Measurements from ENCODE around the gene TMPRSS11F. TPM values are rescaled to one million over a fixed set of nuclear protein-coding genes. Genes with fewer than 3 reads are reported as not detected.

Gene TMPRSS11F
- total RNA-seq, 1 experiment from 2014 or later: not detected

DNA sequence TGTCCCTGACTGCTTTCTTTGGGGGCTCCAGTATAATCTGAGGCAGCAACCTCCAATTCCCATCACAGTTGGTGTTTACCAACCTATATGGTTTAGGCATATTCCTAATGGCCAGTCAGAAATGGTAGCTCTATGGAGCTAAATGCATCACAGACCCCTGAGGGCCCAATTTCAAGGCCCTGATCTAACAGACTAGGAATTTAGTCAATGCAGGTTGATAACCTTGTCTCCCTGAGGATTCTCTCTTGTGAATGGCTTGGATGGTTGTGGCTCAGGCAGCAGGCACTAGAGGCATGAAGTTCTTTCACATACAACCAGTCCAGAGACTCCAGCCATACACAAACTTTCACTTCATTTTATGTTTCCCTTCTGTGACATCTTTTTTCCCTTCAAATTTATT is 59.4 kb downstream of the TMPRSS11F start:
- DNase-seq (ENCODE audit: low read depth, low spot score) (no peak), ATAC-seq (no peak)
- no peaks in the 10 kb centered on the region for H3K9me3 ChIP-seq (ENCODE audit: control insufficient read depth in 1 of 2, insufficient read depth in 1 of 2, low read depth in 1 of 2, low read length in 2 of 2)
- no peak overlapping the region for H3K27ac ChIP-seq (ENCODE audit: low read depth, low read length)
- no peaks in the 10 kb centered on the region for H3K36me3 ChIP-seq (ENCODE audit: control insufficient read depth in 1 of 2, insufficient read depth in 2 of 2, low read length in 2 of 2)
- H3K4me2 ChIP-seq (ENCODE audit: low read length): no peak overlapping the region
- no peak overlapping the region for H2AFZ ChIP-seq (ENCODE audit: low read depth, low read length, poor library complexity, severe bottlenecking)
- intact Hi-C loops (cut with micrococcal nuclease): no loop called here
- no peaks in the 10 kb centered on the region for H3K27me3 ChIP-seq (ENCODE audit: insufficient read depth, low read length)
- ChIA-PET CTCF (no interaction called here), POLR2A (no interaction called here), RAD21 (ENCODE audit: low non-redundant PET in 1 of 2, low total read pairs in 2 of 2, uncharacterized antibody in 2 of 2, unreplicated experiment in 2 of 2) (no interaction called here)
- no peaks in the 10 kb centered on the region for H3K9me2 ChIP-seq (ENCODE audit: insufficient read depth)
- no peak overlapping the region for H3K9ac ChIP-seq (ENCODE audit: low read length)
- no peak for TF ChIP-seq ELF1 (IDR thresholded peaks at IDR 0.05; ENCODE audit: borderline replicate concordance, low read depth)
- no peak for TF ChIP-seq TCF7L2 (IDR thresholded peaks at IDR 0.05; ENCODE audit: borderline replicate concordance, extremely low read depth, insufficient read depth, insufficient read length)
- H3K4me3 ChIP-seq (replicated peaks in 1 of 2; ENCODE audit: low read depth in 1 of 2, low read length in 2 of 2): no peak overlapping the region
- no peaks in the 10 kb centered on the region for H4K20me1 ChIP-seq (ENCODE audit: insufficient read depth)
- H3K79me2 ChIP-seq (ENCODE audit: insufficient read depth, low read length): no peaks in the 10 kb centered on the region
- BruUV-seq (replicated peaks): no TSS peak
- H3K4me1 ChIP-seq (ENCODE audit: control insufficient read depth in 1 of 2, insufficient read depth in 2 of 2, low read length in 2 of 2): no peaks in the 10 kb centered on the region

- Histone ChIP-seq H3K9me2 (ENCODE audit: insufficient read depth) (no peaks in the 10 kb centered on the region), H3K27me3 (ENCODE audit: insufficient read depth, low read length) (no peaks in the 10 kb centered on the region), H4K20me1 (ENCODE audit: insufficient read depth) (no peaks in the 10 kb centered on the region), H3K4me2 (ENCODE audit: low read length) (no peak overlapping the region), H3K9me3 (ENCODE audit: control insufficient read depth in 1 of 2, insufficient read depth in 1 of 2, low read depth in 1 of 2, low read length in 2 of 2) (no peaks in the 10 kb centered on the region), H3K9ac (ENCODE audit: low read length) (no peak overlapping the region), H3K4me3 (replicated peaks in 1 of 2; ENCODE audit: low read depth in 1 of 2, low read length in 2 of 2) (no peak overlapping the region), H3K4me1 (ENCODE audit: control insufficient read depth in 1 of 2, insufficient read depth in 2 of 2, low read length in 2 of 2) (no peaks in the 10 kb centered on the region), H2AFZ (ENCODE audit: low read depth, low read length, poor library complexity, severe bottlenecking) (no peak overlapping the region), H3K27ac (ENCODE audit: low read depth, low read length) (no peak overlapping the region), H3K36me3 (ENCODE audit: control insufficient read depth in 1 of 2, insufficient read depth in 2 of 2, low read length in 2 of 2) (no peaks in the 10 kb centered on the region), H3K79me2 (ENCODE audit: insufficient read depth, low read length) (no peaks in the 10 kb centered on the region)
- intact Hi-C loops (cut with micrococcal nuclease): no loop called here
- ATAC-seq: no peak
- RAD21 ChIA-PET (ENCODE audit: low non-redundant PET in 1 of 2, low total read pairs in 2 of 2, uncharacterized antibody in 2 of 2, unreplicated experiment in 2 of 2): no interaction called here
- CTCF ChIA-PET: no interaction called here
- no TSS peak for BruUV-seq (replicated peaks)
- DNase-seq (ENCODE audit: low read depth, low spot score): no peak
- POLR2A ChIA-PET: no interaction called here
- no peak for TF ChIP-seq EZH2phosphoT487 (IDR thresholded peaks at IDR 0.05; ENCODE audit: borderline replicate concordance)
- TF ChIP-seq ZFX (IDR thresholded peaks at IDR 0.05): no peak
- TF ChIP-seq CBX3 (IDR thresholded peaks at IDR 0.05; ENCODE audit: low read depth): no peak
- TF ChIP-seq ELF1 (IDR thresholded peaks at IDR 0.05; ENCODE audit: borderline replicate concordance, low read depth): no peak
- TF ChIP-seq, protein P1, sequence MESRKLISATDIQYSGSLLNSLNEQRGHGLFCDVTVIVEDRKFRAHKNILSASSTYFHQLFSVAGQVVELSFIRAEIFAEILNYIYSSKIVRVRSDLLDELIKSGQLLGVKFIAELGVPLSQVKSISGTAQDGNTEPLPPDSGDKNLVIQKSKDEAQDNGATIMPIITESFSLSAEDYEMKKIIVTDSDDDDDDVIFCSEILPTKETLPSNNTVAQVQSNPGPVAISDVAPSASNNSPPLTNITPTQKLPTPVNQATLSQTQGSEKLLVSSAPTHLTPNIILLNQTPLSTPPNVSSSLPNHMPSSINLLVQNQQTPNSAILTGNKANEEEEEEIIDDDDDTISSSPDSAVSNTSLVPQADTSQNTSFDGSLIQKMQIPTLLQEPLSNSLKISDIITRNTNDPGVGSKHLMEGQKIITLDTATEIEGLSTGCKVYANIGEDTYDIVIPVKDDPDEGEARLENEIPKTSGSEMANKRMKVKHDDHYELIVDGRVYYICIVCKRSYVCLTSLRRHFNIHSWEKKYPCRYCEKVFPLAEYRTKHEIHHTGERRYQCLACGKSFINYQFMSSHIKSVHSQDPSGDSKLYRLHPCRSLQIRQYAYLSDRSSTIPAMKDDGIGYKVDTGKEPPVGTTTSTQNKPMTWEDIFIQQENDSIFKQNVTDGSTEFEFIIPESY (IDR thresholded peaks at IDR 0.05; ENCODE audit: extremely low read depth, insufficient replicate concordance, low read length): no peak
- TF ChIP-seq, protein P2, sequence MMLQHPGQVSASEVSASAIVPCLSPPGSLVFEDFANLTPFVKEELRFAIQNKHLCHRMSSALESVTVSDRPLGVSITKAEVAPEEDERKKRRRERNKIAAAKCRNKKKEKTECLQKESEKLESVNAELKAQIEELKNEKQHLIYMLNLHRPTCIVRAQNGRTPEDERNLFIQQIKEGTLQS (IDR thresholded peaks at IDR 0.05): no peak
- TF ChIP-seq EZH2 (IDR thresholded peaks at IDR 0.05): no peak
- TF ChIP-seq REST (IDR thresholded peaks at IDR 0.05; ENCODE audit: low read depth): no peak
- no peak for TF ChIP-seq SP1 (IDR thresholded peaks at IDR 0.05; ENCODE audit: low read depth)
- no peak for TF ChIP-seq EGR1 (IDR thresholded peaks at IDR 0.05; ENCODE audit: low read depth)
- no peak for TF ChIP-seq POLR2AphosphoS5 (IDR thresholded peaks at IDR 0.05; ENCODE audit: low read depth, low read length)
- TF ChIP-seq SIN3A (IDR thresholded peaks at IDR 0.05; ENCODE audit: low read depth): no peak
- TF ChIP-seq FOSL1 (IDR thresholded peaks at IDR 0.05; ENCODE audit: low read depth): no peak
- no peak for TF ChIP-seq POLR2A (IDR thresholded peaks at IDR 0.05; ENCODE audit: borderline replicate concordance, extremely low read depth, insufficient read depth, insufficient read length)
- TF ChIP-seq JUND (IDR thresholded peaks at IDR 0.05): no peak
- TF ChIP-seq TCF7L2 (IDR thresholded peaks at IDR 0.05; ENCODE audit: borderline replicate concordance, extremely low read depth, insufficient read depth, insufficient read length): no peak
- TF ChIP-seq RAD21 (IDR thresholded peaks at IDR 0.05; ENCODE audit: low read depth): no peak
- no peak for TF ChIP-seq SRF (IDR thresholded peaks at IDR 0.05; ENCODE audit: low read depth)
Measured at GRCh38 chr4:68062501-68062900, 67.2 kb downstream of the TMPRSS11F start.

Measured in HCT116 (cell line).